Midbrain (tissue), 1 donor: ENCODE measurements around the gene AHCYL1.
A peak's percentile ranks its signal among the peaks of the same experiment; 100 is the strongest.
"Not testable (repeated sequence)": the region's sequence is repeated elsewhere in the genome, so short reads cannot be mapped to it uniquely, and the experiment has no call there.

Experiments
- DNase-seq: peaks from one replicate; lab custom pipeline; 2025; lab: John Stamatoyannopoulos, UW

AHCYL1 gene

GRCh38 chr1:109997204-109997866 is 12.8 kb downstream of the AHCYL1 start:
- DNase-seq = no peak

DNA sequence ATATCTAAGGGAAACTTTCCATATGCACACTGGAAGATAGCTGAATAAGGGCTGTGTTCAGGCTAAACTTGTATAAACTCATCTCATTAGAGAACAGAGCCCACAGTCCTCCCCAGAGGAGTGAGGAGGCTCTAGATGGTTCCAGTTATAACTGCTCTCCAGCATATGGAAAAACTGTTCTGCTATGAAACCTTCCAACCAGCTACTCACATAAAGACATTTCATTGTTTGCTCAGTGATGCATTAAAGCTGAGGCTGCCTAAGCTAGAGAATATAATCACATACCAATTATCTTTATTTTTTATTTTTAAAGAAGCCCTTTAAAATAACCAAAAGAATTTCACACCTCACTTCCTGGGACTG is 13.3 kb downstream of the AHCYL1 start:
- no peak for DNase-seq

DNA sequence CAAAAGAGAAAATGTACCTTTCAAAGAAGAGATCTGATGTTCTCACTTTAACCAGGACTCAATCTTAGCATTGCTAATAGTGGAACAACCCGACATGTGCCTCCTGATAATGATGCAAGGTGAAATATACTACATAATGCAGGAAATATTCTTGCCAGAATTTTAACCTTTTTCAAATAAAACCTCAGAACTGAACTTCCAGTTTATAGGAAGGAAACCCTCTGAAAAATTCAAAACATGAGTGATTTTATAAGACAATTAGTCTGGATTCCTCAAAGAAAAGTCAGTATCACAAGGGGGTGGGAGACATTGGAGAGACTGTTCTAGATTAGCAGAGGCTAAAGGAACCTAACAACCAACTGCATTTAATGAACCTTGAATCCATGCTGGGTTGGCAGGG is 18.1 kb downstream of the AHCYL1 start:
- DNase-seq = no peak

- DNase-seq = no peak
Observed at GRCh38 chr1:110003747-110004428, 19.3 kb downstream of the AHCYL1 start.

DNA sequence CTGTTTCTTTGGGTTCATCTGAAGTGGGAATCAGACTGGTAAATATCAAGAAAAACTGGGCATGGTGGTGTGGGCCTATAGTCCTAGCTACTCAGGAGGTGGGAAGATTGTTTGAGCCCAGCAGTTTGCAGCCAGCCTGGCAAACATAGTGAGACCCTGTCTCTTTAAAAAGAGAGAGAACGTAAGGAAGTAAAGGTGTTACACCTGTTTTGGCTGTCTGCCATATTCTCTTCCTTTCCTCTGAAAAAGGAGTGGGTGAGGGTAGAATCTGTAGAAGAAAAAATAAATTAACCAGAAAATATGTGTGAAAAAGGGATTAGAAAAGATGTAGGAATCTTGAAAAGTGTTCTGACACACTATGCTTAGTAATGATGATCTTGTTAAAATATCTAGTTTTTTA is 20.0 kb downstream of the AHCYL1 start:
- no peak for DNase-seq

GRCh38 chr1:110005971-110006370 is 21.4 kb downstream of the AHCYL1 start:
- DNase-seq = no peak

DNA sequence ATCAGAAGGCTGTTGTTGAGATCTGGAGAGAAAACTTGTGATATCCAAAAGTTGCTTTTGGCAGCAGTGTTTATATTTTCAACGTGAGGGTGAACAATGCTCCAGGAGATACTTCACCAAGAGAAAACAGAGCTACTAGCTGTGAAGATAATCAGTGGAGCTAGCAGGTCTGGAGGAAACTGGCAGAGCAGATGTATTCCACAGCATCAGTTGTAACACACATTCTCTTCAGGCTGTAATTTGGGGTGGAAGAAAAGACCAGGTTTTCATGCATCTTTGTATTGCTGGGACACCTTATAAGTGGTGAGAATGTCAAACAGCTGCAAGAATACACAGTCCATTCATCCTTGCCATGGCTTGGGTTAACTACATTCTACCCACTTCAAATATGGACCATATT is 22.0 kb downstream of the AHCYL1 start:
- no peak for DNase-seq

GRCh38 chr1:110007046-110007830 is 22.7 kb downstream of the AHCYL1 start:
- DNase-seq = no peak

- peak; percentile 38 for DNase-seq
Observed at GRCh38 chr1:110008971-110009565, 24.5 kb downstream of the AHCYL1 start.

DNA sequence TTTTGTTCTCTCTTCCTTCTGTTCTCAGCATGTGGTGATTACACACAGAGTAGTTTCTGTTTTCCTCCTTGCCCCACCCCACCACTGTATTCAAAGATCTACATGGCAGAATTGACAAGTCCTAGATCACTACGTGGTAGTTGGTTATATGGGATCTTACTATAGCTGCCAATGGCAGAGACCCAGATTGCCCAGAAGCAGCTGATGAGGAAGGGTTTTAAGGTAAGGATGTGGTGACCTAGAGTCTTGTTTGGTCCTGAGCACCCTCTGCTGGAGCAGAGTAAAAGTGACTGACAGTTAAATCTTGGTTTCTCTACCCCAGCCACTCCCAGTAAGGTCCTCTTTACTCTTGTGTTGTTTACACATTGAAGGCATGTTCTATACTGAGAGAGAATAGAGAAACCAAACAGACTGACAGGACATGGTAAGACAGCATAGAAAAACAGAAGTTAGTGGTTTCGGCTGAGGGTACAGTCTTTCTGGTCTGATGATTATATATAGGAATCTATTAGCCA is 27.0 kb downstream of the AHCYL1 start:
- peak; percentile 51 for DNase-seq

DNA sequence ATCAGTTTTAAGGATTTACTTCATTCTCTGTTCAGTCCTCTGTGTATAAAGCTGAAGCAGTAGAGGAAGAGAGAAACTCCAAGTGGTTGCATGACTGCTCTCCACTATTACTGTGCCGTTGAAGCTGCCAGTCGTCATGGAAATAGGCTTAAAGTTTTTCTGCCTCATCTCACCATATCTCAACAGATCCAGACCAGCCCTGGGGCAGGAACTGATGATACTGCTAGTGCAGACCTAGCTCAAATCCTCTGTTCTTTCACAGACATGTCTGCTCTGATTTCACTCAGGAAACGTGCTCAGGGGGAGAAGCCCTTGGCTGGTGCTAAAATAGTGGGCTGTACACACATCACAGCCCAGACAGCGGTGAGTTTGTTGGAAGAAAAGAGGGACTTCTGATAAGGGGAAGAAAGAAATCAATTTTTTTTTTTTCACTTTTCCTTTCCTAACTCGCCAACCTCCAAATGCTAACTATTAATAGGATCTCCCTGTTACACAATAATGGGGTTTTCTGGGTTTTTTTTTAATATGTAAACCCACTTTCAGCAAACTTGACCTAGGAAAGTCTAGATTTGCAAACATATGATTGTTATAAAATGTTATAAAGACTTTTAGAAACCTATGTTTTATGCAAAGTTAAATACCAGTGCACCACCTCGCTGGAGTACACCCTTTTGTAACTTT is 27.7 kb downstream of the AHCYL1 start:
- DNase-seq = no peak

DNA sequence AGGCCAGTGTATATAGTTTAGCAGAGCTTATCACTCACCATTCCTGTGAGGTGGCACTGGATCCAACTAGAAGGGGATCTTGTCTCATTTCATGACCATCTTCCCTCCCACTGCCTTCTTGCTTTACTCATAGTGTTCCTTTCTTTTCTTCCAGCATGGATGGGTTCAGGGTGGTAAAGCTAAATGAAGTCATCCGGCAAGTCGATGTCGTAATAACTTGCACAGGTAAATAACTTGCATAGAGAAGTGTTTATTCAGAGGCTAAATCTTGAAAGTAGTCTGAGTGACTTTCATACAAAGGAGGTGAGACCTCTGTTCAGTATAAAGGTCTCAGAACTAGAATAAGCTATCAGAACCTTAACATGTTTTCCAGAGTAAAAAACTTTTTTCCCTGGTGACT is 33.2 kb downstream of the AHCYL1 start:
- DNase-seq = no peak

GRCh38 chr1:110018396-110018795 is 33.8 kb downstream of the AHCYL1 start:
- no peak for DNase-seq

DNA sequence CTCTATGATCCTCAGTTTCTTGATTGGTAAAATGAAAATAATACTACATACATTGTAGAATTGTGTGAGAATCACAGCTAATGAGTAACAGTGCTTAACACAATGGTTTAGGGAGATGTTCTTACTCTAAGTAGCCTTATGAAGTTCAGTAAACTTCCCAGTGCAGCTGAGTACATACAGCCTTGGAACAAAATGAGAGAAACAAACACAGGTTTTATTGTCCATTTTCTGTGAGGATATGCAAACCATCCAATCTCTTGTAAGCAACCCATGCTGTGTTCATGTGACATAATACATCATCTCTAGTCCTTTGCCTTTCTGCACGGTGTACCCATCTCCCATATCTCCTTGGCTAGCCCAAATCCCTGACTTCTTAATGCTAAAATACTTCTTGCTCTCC is 35.2 kb downstream of the AHCYL1 start:
- no peak for DNase-seq

GRCh38 chr1:110021285-110021684 is 36.7 kb downstream of the AHCYL1 start:
- DNase-seq = no peak

DNA sequence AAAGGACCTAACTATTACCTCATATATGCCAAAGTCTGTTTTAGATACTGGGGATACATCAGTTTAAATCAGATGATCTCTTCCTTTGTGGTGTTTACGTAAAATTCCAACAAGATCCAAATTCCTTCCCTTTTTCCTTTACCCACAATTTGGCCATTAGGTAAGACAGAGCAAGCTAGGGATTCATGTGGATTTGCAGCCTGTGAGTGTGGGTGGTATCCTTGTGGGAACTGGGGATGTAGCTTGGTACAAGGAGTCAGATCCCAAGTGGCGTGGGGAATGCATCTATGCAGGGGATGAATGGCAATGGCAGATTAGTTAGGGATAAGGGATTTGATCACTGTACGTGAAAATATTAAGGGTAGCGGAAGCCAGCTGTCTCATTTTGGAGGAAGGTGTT is 40.0 kb downstream of the AHCYL1 start:
- no peak for DNase-seq

- DNase-seq = not testable (repeated sequence)
Observed at GRCh38 chr1:110030687-110031086, 46.1 kb downstream of the AHCYL1 start.

- no peak for DNase-seq
Observed at GRCh38 chr1:110032327-110032726, 47.8 kb downstream of the AHCYL1 start.

DNA sequence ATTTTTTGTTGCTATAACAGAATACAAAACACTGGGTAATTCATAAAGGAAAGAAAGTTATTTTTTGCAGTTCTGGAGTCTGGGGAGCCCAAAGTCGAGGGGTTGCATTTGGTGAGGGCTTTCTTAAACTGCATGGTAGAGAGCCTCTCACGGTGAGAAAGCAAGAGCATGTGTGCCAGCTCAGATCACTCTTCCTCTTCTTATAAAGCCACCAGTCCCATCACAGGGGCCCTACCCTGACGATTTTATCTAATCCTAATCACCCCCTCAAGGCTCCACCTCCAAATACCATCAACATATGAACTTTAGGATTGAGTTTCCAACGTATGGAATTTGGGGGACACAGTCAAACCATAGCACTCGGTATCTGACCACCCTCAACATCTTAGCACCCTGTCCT is 48.9 kb downstream of the AHCYL1 start:
- no peak for DNase-seq

DNA sequence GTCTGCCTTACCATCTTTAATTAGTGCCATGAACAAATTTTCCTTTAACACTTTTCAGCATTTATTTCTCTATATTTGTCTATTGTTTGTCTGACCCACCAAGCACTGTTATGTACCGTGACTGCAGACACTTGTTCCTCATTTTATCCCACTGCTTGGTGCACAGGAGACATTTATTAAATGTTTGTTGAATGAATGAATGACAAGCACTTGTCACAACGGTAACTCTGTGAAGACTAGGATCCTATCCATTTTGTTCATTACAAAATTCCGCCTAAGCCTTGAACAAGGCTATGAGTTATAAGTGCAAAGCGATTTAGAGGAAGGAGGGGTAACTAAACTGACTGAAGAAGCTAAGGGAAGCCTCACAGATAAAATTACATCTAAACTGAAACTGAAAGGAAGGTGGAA is 49.5 kb downstream of the AHCYL1 start:
- no peak for DNase-seq

GRCh38 chr1:110034451-110035235 is 50.1 kb downstream of the AHCYL1 start, which contains the start of gene STRIP1:
STRIP1 (plus strand) TSS chr1:110034624; CDS start chr1:110034638, 14 bp downstream.
- DNase-seq = peak; percentile 94
